Omental fat pad (tissue), 4 donors: ENCODE results near the gene CYGB. TPM values are rescaled to one million over a fixed set of nuclear protein-coding genes. Genes with fewer than 3 reads are reported as not detected.
"Not testable (repeated sequence)": the region's sequence is repeated elsewhere in the genome, so short reads cannot be mapped to it uniquely, and the experiment has no call there.

ENCODE experiments used
- ATAC-seq: fragments of 150-250 bp; one replicate; pipeline ENCODE4 v1.9.1; 2016; ENCODE audit warnings: mild to moderate bottlenecking, moderate library complexity; ENCODE audit not compliant: low FRiP score
- DNase-seq: peaks from one replicate; pipeline ENCODE4 v3.0.0-alpha.2; 2019; ENCODE audit warnings: low spot score
- total RNA-seq, 4 donors: library from RNA; depleted of rRNA; stranded (reverse); fragments of >200 nt; gene quantifications; one replicate each; pipeline ENCODE4 v1.1.0, GENCODE V29; 2016
- TF ChIP-seq, protein P1 (sequence below), 3 donors: fragments of 450-650 bp; IDR thresholded peaks; one replicate each; pipeline ENCODE4 v1.5.1; 2016 to 2017; ENCODE audit warnings: antibody characterized with exemption in 3 of 3, mild to moderate bottlenecking in 3 of 3, moderate library complexity in 2 of 3

CYGB gene
- total RNA-seq, 4 donors from 2014 or later: 18.9 to 46.2 (median 35.2) TPM

DNA sequence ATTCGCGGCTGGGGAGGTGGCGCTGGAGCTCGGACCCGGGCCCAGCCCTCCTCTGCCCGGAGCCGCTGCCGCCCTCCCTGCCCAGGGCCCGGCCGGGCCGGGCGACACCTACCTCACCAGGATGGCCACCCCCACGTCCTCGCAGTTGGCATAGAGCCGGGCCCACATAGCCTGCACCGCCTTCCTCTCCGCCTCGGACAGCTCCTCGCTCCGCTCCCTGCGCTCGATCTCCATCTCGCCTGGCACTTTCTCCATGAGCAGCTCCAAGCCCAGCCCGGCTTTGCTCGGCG is 276 bp downstream of the CYGB start:
- ATAC-seq (no peak), DNase-seq (no peak)
- TF ChIP-seq, protein P1, sequence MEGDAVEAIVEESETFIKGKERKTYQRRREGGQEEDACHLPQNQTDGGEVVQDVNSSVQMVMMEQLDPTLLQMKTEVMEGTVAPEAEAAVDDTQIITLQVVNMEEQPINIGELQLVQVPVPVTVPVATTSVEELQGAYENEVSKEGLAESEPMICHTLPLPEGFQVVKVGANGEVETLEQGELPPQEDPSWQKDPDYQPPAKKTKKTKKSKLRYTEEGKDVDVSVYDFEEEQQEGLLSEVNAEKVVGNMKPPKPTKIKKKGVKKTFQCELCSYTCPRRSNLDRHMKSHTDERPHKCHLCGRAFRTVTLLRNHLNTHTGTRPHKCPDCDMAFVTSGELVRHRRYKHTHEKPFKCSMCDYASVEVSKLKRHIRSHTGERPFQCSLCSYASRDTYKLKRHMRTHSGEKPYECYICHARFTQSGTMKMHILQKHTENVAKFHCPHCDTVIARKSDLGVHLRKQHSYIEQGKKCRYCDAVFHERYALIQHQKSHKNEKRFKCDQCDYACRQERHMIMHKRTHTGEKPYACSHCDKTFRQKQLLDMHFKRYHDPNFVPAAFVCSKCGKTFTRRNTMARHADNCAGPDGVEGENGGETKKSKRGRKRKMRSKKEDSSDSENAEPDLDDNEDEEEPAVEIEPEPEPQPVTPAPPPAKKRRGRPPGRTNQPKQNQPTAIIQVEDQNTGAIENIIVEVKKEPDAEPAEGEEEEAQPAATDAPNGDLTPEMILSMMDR (IDR thresholded peaks at IDR 0.05): no peak

GRCh38 chr17:76536511-76537287 is 810 bp downstream of the CYGB start:
- ATAC-seq (no peak), DNase-seq (no peak)
- TF ChIP-seq, protein P1 (IDR thresholded peaks at IDR 0.05): no peak

- ATAC-seq (no peak), DNase-seq (no peak)
- TF ChIP-seq, protein P1 (IDR thresholded peaks at IDR 0.05): no peak
These were observed 1.6 kb downstream of the CYGB start for GRCh38 chr17:76535788-76536510.

GRCh38 chr17:76534831-76535732 is 2.4 kb downstream of the CYGB start:
- TF ChIP-seq, protein P1 (IDR thresholded peaks at IDR 0.05): no peak
- ATAC-seq: peak; percentile 2
- DNase-seq: no peak

GRCh38 chr17:76533640-76534359 is 3.7 kb downstream of the CYGB start:
- DNase-seq, ATAC-seq: not testable (repeated sequence)

DNA sequence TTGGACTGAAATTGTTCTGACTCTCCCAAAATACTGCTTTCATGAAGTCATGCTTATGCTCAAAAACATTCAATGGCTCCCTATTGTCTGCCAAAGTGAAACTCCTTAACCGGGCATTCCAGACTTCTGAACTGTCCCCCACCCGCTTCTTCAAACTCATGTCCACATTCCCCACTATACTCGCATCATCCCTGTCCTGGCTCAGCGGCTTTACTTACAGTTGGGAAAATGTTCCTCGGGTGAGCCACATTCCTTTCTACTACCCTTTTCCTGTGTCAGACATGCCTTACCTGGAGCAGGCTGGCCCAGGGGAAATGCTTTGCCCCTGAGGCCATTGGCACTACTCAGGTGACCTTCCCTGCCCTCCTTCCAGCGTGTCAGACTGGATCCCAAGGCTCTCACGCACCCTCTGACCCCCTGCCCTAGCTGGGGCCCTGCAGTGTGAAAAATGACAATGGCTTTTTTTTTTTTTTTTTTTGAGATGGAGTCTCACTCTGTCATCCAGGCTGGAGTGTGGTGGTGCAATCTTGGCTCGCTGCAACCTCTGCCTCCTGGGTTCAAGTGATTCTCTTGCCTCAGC is 5.3 kb downstream of the CYGB start:
- no peak for DNase-seq
- no peak for ATAC-seq
- TF ChIP-seq, protein P1 (IDR thresholded peaks at IDR 0.05): no peak
